Hematopoietic multipotent progenitor cell treated with erythropoietin and hydrocortisone succinate and interleukin-3 and kit ligand, for 4 days (in vitro differentiated cells): Measurements from ENCODE around the gene PPP1R13B.
A peak's percentile ranks its signal among the peaks of the same experiment; 100 is the strongest.

Experiments used
- DNase-seq: peaks from one replicate; pipeline ENCODE4 v3.0.0-alpha.2; 2015

PPP1R13B gene

GRCh38 chr14:103739793-103740501, 107.4 kb downstream of the PPP1R13B start:
- no peak for DNase-seq

GRCh38 chr14:103739466-103739792, 107.9 kb downstream of the PPP1R13B start:
- DNase-seq: no peak

- DNase-seq: no peak
Measured at GRCh38 chr14:103738701-103739451, 108.5 kb downstream of the PPP1R13B start.

- DNase-seq: no peak
Measured at GRCh38 chr14:103738166-103738565, 109.2 kb downstream of the PPP1R13B start.

- no peak for DNase-seq
Measured at GRCh38 chr14:103737432-103738045, 109.8 kb downstream of the PPP1R13B start.

GRCh38 chr14:103736546-103737431, 110.6 kb downstream of the PPP1R13B start:
- DNase-seq: no peak

GRCh38 chr14:103735815-103736545, 111.4 kb downstream of the PPP1R13B start:
- no peak for DNase-seq

- no peak for DNase-seq
Measured at GRCh38 chr14:103735439-103735814, 111.9 kb downstream of the PPP1R13B start.

- no peak for DNase-seq
Measured at GRCh38 chr14:103735022-103735421, 112.4 kb downstream of the PPP1R13B start.

GRCh38 chr14:103734081-103734888, 113.1 kb downstream of the PPP1R13B start:
- no peak for DNase-seq

- DNase-seq: no peak
Measured at GRCh38 chr14:103733651-103734050, 113.7 kb downstream of the PPP1R13B start.

- DNase-seq: no peak
Measured at GRCh38 chr14:103732868-103733620, 114.3 kb downstream of the PPP1R13B start.

- DNase-seq: no peak
Measured at GRCh38 chr14:103731916-103732867, 115.2 kb downstream of the PPP1R13B start.

GRCh38 chr14:103731481-103731880, 115.9 kb downstream of the PPP1R13B start:
- DNase-seq: no peak

- DNase-seq: peak; percentile 98
Measured at GRCh38 chr14:103730490-103731035, 116.8 kb downstream of the PPP1R13B start.

GRCh38 chr14:103729496-103730448, 117.6 kb downstream of the PPP1R13B start:
- DNase-seq: peak; percentile 84

- no peak for DNase-seq
Measured at GRCh38 chr14:103728721-103729120, 118.7 kb downstream of the PPP1R13B start.

GRCh38 chr14:103728141-103728540, 119.2 kb downstream of the PPP1R13B start:
- DNase-seq: no peak
